Globus pallidus (tissue), 1 donor: ENCODE data around the gene NIPBL.
"Not testable (repeated sequence)": the region's sequence is repeated elsewhere in the genome, so short reads cannot be mapped to it uniquely, and the experiment has no call there.

Source experiments
- DNase-seq: peaks from one replicate; pipeline ENCODE4 v3.0.0-alpha.2; 2015; ENCODE audit warnings: low spot score

NIPBL gene

GRCh38 chr5:36946101-36946500 lies 69.5 kb downstream of the NIPBL start:
- no peak for DNase-seq

- no peak for DNase-seq
Observed at GRCh38 chr5:36948041-36948440, 71.5 kb downstream of the NIPBL start.

- no peak for DNase-seq
Observed at GRCh38 chr5:36948650-36949049, 72.1 kb downstream of the NIPBL start.

DNA sequence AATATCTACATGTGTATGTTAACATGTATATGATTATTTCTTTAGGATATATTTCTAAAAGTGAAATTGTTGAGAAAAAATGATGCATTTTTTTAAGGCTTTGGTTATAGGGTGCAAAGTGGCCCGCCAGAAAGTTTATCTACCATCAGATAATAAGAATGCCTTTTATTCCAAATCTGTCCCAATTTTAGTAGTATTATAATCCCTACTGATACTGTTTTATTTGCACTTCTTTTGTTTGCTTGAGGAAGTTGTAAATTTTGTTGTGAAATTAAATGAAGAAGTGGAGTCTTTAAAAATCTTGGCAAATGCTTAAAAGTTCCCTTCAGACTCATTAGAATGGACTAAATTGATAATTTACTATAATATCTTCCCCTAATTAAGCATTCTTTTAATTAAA lies 73.0 kb downstream of the NIPBL start:
- no peak for DNase-seq

DNA sequence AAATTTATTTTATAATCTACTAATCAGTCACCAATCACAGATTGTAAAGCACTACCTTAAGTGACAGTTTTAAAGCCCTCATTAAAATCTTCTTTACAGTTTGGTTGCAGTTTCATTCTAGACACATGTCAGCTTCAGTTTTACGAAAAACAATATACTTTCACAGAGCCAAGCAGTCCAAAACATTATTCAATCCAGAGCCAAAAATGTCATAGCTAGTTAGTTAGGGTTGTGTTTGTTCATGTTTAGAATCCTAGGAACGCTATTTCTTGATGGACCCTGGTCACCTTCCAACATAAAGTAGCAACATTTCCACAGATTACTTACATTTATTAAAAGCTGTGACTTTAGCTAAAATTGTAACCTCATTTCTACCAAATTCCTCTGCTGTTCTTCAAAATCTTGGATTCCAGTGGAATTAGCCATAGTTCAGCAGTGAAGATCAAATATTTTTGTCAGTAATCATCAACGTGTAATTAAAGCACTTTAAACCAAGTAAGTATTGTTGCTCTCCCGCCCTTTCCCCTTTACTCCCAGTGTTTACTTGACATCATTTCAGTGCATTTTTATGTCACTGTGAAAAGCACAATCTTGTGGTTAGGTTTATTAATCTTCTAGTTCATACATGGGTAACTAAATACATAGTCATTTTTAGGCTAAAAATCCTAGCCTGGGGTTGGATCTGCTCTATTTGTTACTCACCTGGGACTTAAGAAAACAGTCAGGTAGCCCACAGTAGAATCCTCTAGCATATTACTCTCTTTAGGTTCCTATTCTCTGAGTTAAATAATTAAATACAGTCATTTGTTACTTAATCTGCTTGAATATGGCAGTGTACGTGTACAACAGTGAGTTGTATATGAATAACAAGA lies 74.3 kb downstream of the NIPBL start:
- DNase-seq = no peak

DNA sequence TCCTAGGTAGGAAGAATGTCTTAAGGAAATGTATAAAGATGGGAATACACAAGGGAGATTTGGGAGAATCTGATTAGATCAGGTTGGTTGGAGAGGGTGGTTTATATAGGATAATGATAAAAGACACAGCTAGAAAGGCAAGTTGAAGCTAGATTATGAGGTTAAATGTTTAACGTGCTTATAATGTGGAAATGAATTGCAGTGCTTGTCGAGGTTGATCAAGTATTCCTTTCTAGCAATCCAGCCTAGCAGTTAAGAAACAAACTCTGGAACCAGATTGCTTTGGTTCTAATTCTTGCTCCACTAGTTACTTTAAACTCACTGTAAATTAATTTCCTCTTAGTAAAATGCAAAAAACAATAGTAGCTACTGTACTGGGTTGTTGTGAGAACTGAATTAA lies 76.5 kb downstream of the NIPBL start:
- DNase-seq = no peak

DNA sequence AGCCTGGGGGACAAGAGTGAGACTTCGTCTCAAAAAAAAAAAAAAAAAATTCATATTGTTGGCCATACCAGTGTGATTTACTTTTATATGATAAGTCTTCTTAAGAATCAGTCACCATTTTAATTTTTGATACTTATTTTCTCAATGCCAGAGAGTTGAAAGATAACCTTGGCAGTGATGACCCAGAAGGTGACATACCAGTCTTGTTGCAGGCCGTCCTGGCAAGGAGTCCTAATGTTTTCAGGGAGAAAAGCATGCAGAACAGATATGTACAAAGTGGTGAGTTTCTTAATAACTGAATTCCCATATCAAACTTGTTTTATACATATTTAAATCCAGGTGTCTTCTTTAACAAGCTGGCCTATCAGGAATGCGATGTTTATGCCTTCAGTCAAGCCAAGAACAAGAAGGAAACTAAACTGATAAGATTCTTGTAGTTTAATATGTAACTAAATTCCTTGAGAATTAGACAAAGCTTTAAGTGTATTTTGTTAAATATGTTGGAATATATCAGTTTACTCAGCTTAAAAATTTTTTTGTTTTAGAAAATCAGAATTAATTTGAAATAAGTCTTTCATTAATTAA lies 81.5 kb downstream of the NIPBL start:
- no peak for DNase-seq

DNA sequence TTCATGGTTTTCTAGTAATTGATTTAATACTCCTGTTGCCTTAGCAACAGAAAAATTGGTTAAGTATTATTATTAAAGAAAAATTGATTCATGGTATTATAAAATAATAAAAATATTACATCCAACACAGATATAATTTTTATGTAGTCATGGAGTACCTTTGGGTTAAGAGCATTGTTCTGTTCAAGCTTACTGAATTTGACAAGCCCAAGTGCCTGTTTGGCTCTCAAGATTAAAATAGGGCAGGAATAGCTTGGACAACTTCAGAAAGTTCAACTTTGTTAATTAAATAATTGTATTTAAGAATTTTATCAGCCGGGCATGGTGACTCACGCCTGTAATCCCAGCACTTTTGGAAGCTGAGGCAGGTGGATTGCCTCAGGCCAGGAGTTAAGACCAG lies 82.0 kb downstream of the NIPBL start:
- DNase-seq = no peak

DNA sequence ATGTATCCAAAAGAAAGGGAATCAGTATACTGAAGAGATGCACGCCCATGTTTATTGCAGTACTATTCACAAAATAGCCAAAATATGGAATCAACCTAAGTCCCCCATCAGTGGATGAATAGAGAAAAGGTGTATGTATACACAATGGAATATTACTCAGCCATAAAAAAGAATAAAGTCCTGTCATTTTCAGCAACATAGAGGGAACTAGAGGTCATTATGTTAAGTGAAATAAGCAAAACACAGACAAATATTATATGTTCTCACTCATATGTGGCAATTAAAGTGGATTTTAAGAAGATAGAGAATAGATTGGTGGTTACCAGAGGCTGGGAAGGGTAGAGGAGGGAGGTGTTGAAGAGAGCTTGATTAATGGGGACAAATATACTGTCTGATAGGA lies 88.6 kb downstream of the NIPBL start:
- no peak for DNase-seq

DNA sequence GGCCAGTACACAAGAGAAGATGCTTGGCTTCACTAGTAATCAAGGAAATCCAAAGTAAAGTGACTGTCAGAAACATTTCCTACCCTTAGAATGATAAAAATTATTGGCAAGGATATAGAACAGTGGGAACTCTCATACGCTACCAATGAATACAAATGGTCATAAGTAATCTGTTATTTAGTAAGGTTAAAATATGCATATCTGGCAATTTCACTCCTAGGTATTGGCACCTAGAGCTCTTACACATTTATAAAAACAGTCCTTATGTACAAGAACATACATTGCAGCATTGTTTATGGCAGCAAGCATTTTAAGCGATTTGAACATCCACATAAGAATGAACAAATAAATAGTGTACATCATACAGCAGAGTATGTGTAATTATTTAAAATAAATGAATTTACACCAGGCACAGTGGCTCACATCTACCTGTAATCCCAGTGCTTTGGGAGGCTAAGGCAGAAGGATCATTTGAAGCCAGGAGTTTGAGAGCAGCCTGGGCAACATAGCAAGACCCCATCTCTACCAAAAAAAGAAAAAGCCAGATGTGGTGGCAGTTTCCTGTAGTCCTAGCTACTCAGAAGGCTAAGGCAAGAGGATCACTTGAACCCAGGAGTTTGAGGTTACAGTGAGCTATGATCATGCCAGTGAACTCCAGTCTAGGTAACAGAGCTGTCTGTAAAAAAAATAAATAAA lies 93.3 kb downstream of the NIPBL start:
- no peak for DNase-seq

- no peak for DNase-seq
Observed at GRCh38 chr5:36978196-36978595, 101.6 kb downstream of the NIPBL start.

GRCh38 chr5:36982146-36982545 lies 105.6 kb downstream of the NIPBL start:
- no peak for DNase-seq

DNA sequence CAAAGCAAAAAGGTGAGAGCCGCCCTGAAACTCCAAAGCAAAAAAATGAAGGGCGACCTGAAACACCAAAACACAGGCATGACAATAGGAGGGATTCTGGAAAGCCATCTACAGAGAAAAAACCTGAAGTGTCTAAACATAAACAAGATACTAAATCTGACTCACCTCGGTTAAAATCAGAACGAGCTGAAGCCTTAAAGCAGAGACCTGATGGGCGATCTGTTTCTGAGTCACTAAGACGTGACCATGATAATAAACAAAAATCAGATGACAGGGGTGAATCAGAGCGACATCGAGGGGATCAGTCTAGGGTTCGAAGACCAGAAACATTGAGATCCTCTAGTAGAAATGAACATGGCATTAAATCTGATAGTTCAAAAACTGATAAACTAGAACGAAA lies 108.8 kb downstream of the NIPBL start:
- no peak for DNase-seq

- no peak for DNase-seq
Observed at GRCh38 chr5:36988396-36988795, 111.8 kb downstream of the NIPBL start.

DNA sequence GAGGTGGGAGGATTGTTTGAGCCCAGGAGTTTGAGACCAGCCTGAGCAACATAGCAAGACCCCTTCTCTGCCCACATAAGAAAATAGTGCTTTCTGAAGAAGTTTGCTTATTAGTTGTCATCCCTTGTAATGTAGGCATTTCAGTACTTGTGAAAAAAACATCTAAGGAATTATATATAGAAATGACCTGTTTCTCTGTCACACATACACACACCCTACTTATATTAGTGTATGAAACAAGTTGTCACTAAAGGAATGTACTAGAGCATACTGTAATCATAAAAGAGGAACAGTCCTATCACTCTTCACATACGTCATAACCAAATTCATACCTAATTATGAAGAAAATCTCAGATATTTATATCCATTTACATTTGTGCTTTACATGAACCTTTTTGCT lies 122.0 kb downstream of the NIPBL start:
- DNase-seq = no peak

- DNase-seq = no peak
Observed at GRCh38 chr5:37002176-37002751, 125.7 kb downstream of the NIPBL start.

DNA sequence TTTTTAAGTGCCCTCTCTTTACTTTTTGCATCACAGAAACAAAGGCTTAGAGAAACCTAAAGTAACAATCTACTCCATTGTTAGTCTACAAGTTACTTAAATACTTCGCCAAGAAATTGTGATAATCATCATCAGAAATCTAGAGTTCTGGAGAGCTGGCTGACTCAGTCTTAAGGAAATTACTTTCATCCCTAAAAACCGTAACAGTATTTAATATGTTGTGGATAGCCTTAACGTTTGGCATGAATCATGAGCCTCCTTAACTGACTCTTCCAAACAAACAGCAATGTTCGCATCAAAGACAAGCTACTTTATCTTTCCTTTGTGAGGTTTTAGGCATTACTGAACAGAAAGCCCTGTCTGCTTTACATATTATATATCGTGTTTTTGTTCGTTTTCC lies 128.7 kb downstream of the NIPBL start:
- DNase-seq = no peak

DNA sequence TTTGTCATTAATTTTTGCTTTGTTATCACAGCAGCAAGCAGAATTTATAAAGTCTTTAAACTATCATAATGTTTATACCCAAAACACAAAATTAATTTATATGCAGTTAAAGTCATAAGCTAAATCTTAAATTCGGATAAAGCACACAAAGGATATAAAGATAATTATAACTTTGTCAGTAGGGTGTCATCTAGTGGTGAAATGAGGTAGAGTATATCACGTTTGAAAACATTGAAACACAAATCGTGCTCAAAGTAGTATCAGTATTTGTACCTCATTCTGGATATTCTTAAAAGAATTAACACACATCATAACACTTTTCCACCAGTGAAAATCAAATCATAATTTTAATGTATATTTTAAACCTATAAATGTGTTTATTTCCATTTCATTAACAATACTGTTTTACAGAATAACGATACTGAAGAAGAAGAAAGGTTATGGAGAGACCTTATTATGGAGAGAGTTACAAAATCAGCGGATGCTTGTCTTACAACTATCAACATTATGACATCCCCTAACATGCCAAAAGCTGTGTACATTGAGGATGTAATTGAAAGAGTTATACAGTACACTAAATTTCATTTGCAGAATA lies 129.5 kb downstream of the NIPBL start:
- peak; percentile 55 for DNase-seq

GRCh38 chr5:37013181-37013580 lies 136.6 kb downstream of the NIPBL start:
- DNase-seq = not testable (repeated sequence)

- no peak for DNase-seq
Observed at GRCh38 chr5:37014321-37014720, 137.8 kb downstream of the NIPBL start.

- DNase-seq = no peak
Observed at GRCh38 chr5:37015795-37016666, 139.5 kb downstream of the NIPBL start.
